Activated effector memory CD4-positive, alpha-beta T cell treated with Interleukin-2 at 50 U/mL for 16 hours (primary cell): ENCODE data around the gene NXF1.
"Not testable (repeated sequence)": the region's sequence is repeated elsewhere in the genome, so short reads cannot be mapped to it uniquely, and the experiment has no call there.

Experiments
- DNase-seq: peaks from one replicate; pipeline ENCODE4 v3.0.0-alpha.2; 2020

NXF1 gene

DNA sequence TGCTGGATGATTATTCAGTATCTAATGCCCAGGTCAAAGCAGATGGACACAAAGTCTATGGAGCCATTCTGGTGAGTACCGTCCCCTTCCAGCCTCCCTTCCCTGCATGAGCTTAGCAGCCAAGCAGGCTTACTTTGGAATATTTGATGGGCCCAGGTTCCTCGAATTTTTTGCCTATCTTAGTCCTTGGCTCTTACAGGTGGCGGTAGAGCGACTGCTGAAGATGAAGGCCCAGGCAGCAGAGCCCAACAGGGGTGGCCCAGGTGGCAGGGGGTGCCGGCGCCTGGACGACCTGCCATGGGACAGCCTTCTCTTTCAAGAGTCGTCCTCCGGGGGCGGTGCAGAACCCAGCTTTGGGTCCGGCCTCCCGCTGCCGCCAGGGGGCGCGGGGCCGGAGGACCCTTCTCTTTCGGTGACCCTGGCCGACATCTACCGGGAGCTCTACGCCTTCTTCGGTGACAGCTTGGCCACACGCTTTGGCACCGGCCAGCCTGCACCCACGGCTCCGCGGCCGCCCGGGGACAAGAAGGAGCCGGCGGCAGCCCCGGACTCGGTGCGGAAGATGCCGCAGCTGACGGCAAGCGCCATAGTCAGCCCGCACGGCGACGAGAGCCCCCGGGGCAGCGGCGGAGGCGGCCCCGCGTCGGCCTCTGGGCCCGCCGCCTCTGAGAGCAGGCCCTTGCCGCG is 18.8 kb downstream of the NXF1 start:
- peak; percentile 80 for DNase-seq

DNA sequence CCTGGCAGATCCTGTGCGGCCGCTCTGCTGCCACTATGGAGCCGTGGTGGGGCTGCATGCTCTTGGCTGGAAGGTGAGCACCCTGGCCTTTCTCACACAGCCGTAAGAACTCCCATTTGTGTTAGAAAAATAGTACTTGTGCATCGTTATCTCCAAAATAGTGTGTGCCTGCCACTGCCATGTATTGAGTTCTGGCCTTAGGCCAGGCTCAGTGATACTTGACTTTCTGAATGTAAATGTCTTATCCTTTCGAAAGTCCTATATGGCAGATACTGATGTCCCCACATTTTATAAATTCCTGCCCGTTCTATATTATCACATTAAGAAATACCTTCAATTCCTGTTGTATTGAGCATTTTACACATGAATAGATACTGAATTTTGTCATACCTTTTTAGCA is 22.5 kb downstream of the NXF1 start:
- no peak for DNase-seq

- DNase-seq: no peak
Measured at GRCh38 chr11:62778441-62778840, 26.8 kb downstream of the NXF1 start.

GRCh38 chr11:62777389-62777788 is 27.9 kb downstream of the NXF1 start:
- DNase-seq: no peak

DNA sequence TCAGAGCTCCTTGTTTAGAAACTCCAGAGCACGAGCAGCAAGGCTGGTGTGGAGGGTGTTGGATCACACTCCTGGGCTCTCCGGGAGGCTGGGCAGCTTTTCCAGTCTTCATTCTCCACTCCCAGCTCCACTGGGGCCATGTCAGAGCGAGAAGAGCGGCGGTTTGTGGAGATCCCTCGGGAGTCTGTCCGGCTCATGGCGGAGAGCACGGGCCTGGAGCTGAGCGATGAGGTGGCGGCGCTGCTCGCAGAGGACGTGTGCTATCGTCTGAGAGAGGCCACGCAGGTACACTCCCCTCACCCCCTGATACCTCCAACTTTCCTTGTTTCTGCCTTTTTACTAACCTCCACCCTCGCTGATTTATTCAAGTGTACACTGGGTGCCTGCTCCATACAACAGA is 29.6 kb downstream of the NXF1 start:
- no peak for DNase-seq

GRCh38 chr11:62774407-62774806 is 30.8 kb downstream of the NXF1 start:
- DNase-seq: no peak

DNA sequence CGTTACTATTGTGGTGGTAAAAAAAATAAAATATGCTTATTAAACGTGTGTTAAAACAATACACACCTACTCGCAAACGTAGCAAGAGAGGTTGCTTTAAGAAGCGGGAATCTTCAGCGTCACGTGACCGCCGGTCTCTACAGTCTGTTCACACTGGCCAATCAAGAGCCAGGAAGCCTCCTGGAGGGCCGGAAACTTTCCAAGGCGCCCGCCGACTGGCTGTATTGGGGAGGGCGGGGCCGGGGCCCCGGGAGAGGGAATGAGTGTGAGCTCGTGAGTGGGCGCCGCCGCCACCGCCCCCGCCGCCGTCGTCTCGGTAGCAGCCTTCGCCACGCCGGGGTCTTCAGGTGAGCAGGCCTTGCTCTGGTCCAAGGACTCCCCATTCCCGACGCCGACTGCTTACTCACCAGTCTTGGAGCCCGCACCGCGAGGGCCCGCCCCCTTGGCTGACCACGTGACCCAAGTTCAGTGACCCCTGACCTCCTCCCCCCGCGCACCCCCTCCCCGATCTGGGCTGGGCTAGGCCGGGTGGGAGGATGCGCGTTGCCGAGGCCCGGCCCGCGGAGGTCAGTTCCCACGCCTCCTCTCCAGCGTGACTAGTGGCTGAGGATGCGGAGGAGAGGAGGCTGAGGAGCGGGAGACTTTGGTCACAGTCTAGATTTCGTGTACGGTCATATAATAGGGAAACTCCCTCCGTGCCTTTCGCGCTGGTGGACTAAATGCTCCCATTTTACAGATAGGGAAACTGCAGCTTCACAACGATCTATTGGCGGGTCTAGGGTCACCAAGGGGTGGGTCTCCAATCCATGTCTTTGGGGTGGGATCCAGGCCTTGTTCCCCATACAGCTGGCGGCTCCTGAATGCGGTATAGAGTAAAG is 33.9 kb downstream of the NXF1 start, which contains the start of gene TAF6L:
Gene TAF6L (plus strand): TSS at position 253 of the 878 bp plus-strand sequence. CDS start 4,388 bp downstream, outside the sequence.
- DNase-seq: peak; percentile 90

GRCh38 chr11:62770778-62771143 is 34.5 kb downstream of the NXF1 start:
- no peak for DNase-seq

DNA sequence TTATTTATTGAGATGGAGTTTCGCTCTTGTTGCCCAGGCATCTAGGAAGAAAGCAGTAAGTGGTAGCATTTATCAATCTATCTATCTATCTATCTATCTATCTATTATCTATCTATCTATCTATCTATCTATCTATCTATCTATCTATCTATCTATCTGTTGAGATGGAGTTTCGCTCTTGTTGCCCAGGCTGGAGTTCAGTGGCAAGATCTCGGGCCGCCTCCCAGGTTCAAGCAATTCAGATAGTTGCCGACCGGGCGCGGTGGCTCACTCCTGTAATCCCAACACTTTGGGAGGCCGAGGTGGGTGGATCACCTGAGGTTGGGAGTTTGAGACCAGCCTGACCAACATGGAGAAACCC is 44.4 kb downstream of the NXF1 start:
- not testable (repeated sequence) for DNase-seq

- DNase-seq: no peak
Measured at GRCh38 chr11:62757846-62758788, 47.1 kb downstream of the NXF1 start.

DNA sequence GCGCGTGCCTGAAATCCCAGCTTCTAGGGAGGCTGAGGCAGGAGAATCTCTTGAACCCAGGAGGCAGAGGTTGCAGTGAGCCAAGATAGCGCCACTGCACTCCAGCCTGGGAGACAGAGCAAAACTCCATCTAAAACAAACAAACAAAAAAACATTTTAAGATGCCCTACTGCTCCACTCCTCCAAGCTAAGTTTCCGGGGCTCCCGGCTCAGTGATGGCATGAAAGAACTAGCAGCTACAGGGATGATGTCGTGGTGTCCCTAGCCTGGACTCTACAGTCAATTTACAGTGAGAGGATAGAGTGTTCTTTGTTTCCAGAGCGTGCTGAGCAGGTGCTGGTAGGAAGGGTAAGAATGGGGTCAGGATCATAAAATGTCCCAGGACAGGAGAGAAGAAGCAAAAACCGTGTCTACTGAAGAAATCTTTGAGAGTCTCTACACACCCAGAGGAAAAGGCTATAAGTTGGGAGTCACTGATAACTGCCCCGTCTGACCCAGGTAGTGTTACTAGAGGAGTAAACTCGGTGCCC is 50.1 kb downstream of the NXF1 start:
- no peak for DNase-seq

DNA sequence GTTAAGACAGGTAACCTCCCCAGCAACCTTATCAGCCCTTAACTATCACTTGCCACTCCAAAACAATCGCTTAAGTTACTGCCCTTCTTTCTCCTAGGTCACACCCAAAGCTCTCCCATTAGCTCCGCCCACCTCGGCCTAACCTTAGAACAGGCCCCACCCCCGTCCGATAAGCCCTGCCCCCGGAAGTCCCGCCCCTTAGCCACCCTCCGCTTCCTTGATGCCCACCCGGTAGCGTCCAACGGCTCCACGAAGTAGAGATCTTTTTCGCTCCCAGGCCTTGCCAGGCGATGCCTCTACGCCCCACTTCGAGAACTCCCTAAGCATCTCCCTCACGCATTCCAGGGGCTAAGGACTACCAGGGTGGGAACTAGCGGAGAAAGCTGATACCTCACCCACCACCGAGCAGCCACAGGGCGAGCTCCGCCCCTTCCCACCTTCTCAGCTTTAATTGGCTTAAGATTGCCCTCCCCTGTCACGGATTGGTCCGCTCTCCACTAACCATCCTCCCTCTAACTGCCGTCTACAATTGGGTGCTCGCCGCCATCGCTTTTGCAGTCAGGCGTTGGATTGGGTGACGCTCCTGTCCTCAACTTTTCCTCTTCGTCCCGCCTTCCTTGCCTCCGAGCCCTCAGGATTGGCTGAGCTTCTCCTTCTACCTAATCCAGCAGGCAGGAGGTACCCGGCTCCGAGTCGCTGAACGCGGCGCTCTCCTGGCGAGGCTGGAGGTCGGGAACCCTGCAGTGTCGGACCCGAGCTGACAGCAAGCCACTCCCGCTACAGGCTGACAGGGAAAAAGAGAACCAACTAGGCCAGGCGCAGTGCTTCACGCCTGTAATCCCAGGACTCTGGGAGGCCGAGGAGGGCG is 51.3 kb downstream of the NXF1 start, which contains the start of gene ZBTB3:
Gene ZBTB3 (minus strand): TSS at position 425 of the 868 bp plus-strand sequence. CDS start 496 bp downstream, outside the sequence.
- peak; percentile 93 for DNase-seq

DNA sequence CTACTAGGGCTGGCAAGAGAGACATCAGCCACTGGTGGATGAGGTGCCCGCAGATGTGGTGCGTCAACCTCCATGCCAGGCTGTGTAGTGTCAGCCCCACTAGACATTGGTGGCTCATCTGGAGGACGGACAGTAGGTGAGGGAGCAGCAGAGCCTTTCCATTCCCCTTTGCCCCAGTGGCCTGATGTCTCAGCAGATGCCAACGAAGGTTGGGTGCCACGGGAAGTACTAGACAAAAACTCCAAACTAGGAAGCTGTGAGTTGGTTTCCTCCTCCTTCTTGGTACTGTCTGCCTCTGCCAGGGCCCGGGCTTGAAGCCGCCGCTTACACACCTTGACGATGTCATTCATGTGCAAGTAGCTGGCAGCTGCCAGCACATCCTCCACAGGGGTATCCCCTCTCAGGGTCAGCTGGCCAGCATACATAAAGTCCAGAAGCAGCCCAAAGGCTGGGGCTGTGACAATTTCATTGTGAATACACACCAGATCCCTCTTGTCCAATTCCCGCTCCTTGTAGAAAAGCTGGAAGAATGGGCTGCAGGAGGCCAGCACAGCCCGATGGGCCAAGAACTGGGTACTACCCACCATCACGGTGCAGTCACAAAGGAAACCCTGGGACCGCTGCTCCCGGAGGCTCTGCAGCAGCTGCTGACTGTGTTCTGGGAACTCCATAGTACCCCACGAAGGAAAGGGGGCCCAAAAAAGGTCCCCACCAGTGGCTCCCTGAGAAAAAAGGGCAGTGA is 52.1 kb downstream of the NXF1 start:
- DNase-seq: no peak

DNA sequence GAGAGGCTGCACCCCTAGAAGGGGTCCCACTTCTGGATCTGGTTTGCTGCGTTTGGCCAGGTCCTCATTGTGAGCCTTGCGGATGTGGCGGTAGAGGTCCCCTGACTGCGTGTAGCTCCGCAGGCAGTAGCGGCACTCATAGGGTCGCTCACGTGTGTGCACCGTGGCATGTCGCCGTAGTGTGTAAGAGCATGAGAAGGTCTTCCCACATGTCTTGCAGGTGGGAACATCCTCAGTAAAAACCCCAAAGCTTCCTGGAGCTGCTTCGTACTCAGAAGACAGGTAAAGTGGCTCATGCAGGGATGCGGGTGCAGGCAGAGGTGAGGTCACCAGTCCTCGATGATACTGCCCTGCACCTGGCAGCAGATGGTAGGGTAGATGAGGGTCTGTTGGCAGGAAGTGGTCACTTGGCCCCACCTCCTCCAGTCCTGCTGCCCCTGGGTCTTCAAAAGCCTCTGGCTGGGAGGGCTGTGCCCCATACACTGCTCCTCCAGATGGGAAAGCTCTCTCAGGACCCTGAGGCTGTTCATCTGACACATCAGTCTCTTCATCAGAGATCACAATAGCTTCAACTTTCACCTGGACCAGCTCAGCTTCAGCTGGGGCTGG is 53.0 kb downstream of the NXF1 start:
- DNase-seq: no peak

DNA sequence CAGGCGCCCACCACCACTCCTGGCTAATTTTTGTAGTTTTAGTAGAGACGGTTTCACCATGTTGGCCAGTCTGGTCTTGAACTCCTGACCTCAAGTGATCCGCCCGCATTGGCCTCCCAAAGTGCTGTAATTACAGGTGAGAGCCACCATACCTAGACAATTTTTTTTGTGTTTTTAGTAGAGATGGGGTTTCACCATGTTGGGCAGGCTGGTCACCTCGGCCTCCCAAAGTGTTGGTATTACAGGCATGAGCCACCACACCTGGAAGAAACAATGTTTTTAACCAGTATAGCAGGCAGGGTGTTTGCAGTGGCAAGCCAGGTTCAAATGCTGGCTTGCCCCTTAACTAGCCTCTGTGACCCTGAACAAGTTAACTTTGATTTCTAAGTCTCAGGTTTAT is 55.3 kb downstream of the NXF1 start:
- DNase-seq: not testable (repeated sequence)

DNA sequence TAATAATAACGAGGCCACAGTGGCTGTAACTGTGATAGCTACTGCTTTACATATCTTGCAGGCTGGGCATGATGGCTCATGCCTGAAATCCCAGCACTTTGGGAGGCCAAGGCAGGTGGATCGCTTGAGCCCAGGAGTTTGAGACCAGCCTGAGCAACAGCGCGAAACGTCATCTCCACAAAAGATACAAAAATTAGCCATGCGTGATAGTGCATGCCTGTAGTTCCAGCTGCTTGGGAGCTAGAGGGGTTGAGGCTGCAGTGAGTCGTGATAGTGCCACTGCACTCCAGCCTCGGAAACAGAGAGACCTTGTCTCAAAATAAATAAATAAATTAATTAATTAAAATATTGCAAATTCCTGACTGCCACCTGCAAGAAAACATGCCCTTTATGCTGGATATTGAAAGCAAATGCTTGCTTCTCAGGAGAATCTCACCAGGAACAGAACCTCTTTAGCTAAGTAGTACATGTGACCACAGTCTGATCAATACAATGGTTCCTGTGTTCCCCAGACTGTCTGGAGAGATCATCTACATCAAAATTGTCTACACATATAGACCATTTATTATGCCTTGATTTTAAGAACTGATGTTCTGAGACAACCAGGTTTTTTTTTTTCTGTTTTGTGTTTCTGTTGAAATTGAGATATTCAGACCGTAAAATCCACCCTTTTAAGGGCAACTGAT is 57.6 kb downstream of the NXF1 start:
- DNase-seq: no peak
